GM21529 (cell line): ENCODE data around the gene FSD2.
A peak's percentile ranks its signal among the peaks of the same experiment; 100 is the strongest.
"Not testable (repeated sequence)": the region's sequence is repeated elsewhere in the genome, so short reads cannot be mapped to it uniquely, and the experiment has no call there.

Experiments
- ATAC-seq: cut with Tn5 transposase; IDR thresholded peaks from one replicate; pipeline ENCODE4 v1.9.1; 2021; ENCODE audit not compliant: unreplicated experiment

FSD2 gene

GRCh38 chr15:82793737-82794136, 12.1 kb downstream of the FSD2 start:
- no peak for ATAC-seq

- ATAC-seq, result no peak
These were observed 13.8 kb downstream of the FSD2 start for GRCh38 chr15:82792068-82792467.

GRCh38 chr15:82790321-82790720, 15.5 kb downstream of the FSD2 start:
- no peak for ATAC-seq

- ATAC-seq, result no peak
These were observed 16.4 kb downstream of the FSD2 start for GRCh38 chr15:82789491-82789890.

GRCh38 chr15:82788496-82788895, 17.4 kb downstream of the FSD2 start:
- ATAC-seq, result no peak

- no peak for ATAC-seq
These were observed 24.5 kb downstream of the FSD2 start for GRCh38 chr15:82781349-82781748.

GRCh38 chr15:82778755-82779154, 27.1 kb downstream of the FSD2 start:
- ATAC-seq, result no peak

- no peak for ATAC-seq
These were observed 31.4 kb downstream of the FSD2 start for GRCh38 chr15:82774496-82774895.

GRCh38 chr15:82771789-82772607, 33.9 kb downstream of the FSD2 start:
- no peak for ATAC-seq

- no peak for ATAC-seq
These were observed 37.3 kb downstream of the FSD2 start for GRCh38 chr15:82768414-82769054.

GRCh38 chr15:82767163-82767829, 38.6 kb downstream of the FSD2 start:
- no peak for ATAC-seq

- not testable (repeated sequence) for ATAC-seq
These were observed 39.7 kb downstream of the FSD2 start for GRCh38 chr15:82766201-82766600.

GRCh38 chr15:82764740-82765139, 41.1 kb downstream of the FSD2 start:
- no peak for ATAC-seq

GRCh38 chr15:82764117-82764490, 41.8 kb downstream of the FSD2 start:
- no peak for ATAC-seq

- no peak for ATAC-seq
These were observed 42.3 kb downstream of the FSD2 start for GRCh38 chr15:82763361-82764116.

- ATAC-seq, result no peak
These were observed 54.6 kb downstream of the FSD2 start for GRCh38 chr15:82751308-82751707.

GRCh38 chr15:82750831-82751180, 55.1 kb downstream of the FSD2 start:
- ATAC-seq, result peak; percentile 28

- peak; percentile 93 for ATAC-seq
These were observed 55.7 kb downstream of the FSD2 start for GRCh38 chr15:82749951-82750830.

- no peak for ATAC-seq
These were observed 57.6 kb downstream of the FSD2 start for GRCh38 chr15:82748315-82748714.

- ATAC-seq, result no peak
These were observed 62.1 kb downstream of the FSD2 start for GRCh38 chr15:82743810-82744209.
